Measurements from ENCODE around the gene RXFP4.

RXFP4 gene

GRCh38 chr1:155954645-155955044 is 13.2 kb downstream of the RXFP4 start:
- no peak overlapping the region for H3K4me3 ChIP-seq (ENCODE audit: low read depth, low read length)
- TF ChIP-seq CTCF (IDR thresholded peaks at IDR 0.05; ENCODE audit: insufficient read depth, low read depth, low read length, missing control alignments): no peak
- no peak for DNase-seq (ENCODE audit: low read depth)

GRCh38 chr1:155957411-155957915 is 16.0 kb downstream of the RXFP4 start:
- DNase-seq (ENCODE audit: low read depth): no peak
- TF ChIP-seq CTCF (IDR thresholded peaks at IDR 0.05; ENCODE audit: insufficient read depth, low read depth, low read length, missing control alignments): no peak
- no peak overlapping the region for H3K4me3 ChIP-seq (ENCODE audit: low read depth, low read length)

GRCh38 chr1:155960081-155960745 is 18.8 kb downstream of the RXFP4 start:
- TF ChIP-seq CTCF (IDR thresholded peaks at IDR 0.05; ENCODE audit: insufficient read depth, low read depth, low read length, missing control alignments): no peak
- no peak overlapping the region for H3K4me3 ChIP-seq (ENCODE audit: low read depth, low read length)
- DNase-seq (ENCODE audit: low read depth): no peak

GRCh38 chr1:155961937-155962336 is 20.5 kb downstream of the RXFP4 start:
- TF ChIP-seq CTCF (IDR thresholded peaks at IDR 0.05; ENCODE audit: insufficient read depth, low read depth, low read length, missing control alignments): peak; percentile 29
- H3K4me3 ChIP-seq (ENCODE audit: low read depth, low read length): no peak overlapping the region
- DNase-seq (ENCODE audit: low read depth): peak; percentile 60

GRCh38 chr1:155962599-155963211 is 21.3 kb downstream of the RXFP4 start:
- DNase-seq (ENCODE audit: low read depth): no peak
- TF ChIP-seq CTCF (IDR thresholded peaks at IDR 0.05; ENCODE audit: insufficient read depth, low read depth, low read length, missing control alignments): no peak
- H3K4me3 ChIP-seq (ENCODE audit: low read depth, low read length): no peak overlapping the region

GRCh38 chr1:155964193-155964592 is 22.8 kb downstream of the RXFP4 start:
- DNase-seq (ENCODE audit: low read depth): no peak
- H3K4me3 ChIP-seq (ENCODE audit: low read depth, low read length): no peak overlapping the region
- TF ChIP-seq CTCF (IDR thresholded peaks at IDR 0.05; ENCODE audit: insufficient read depth, low read depth, low read length, missing control alignments): no peak

All from GM12865 (cell line).